GM23248 (cell line): Measurements from ENCODE around the gene WBP1.

Experiments
- EZH2 ChIP-seq: fragments of 200-600 bp; sonication (generic); IDR thresholded peaks from 2 replicates; pipeline ENCODE4 v1.6.1; 2018; ENCODE audit warnings: antibody characterized with exemption, mild to moderate bottlenecking; ENCODE audit not compliant: insufficient read depth, poor library complexity, severe bottlenecking
- EZH2phosphoT487 ChIP-seq: fragments of 200-600 bp; sonication (generic); IDR thresholded peaks from 2 replicates; pipeline ENCODE4 v1.6.1; 2018; ENCODE audit warnings: antibody characterized with exemption, moderate library complexity, mild to moderate bottlenecking, low read depth; ENCODE audit not compliant: insufficient read depth

GRCh38 chr2:74503506-74504475 is 45.6 kb downstream of the WBP1 start:
- TF ChIP-seq EZH2 = no peak
- TF ChIP-seq EZH2phosphoT487 = no peak
